DOHH2 (cell line): ENCODE data around the gene RUFY1.

Experiments
- H3F3A ChIP-seq: fragments of 200-600 bp; sonication (generic), shearing (Covaris generic); 2 replicates; pipeline ENCODE4 v1.6.0; 2016; ENCODE audit warnings: antibody characterized with exemption, mild to moderate bottlenecking; ENCODE audit not compliant: control insufficient read depth, insufficient read depth
- H3K27ac ChIP-seq: fragments of 200-600 bp; sonication (generic); 2 replicates; pipeline ENCODE4 v1.5.1; 2014; ENCODE audit warnings: low read depth, mild to moderate bottlenecking, low read length, moderate library complexity
- H3K27me3 ChIP-seq: fragments of 200-600 bp; sonication (generic); 2 replicates; pipeline ENCODE4 v1.6.1; 2014; ENCODE audit warnings: mild to moderate bottlenecking, low read length, mixed read lengths; ENCODE audit not compliant: control insufficient read depth
- H3K36me3 ChIP-seq: fragments of 200-600 bp; sonication (generic); 2 replicates; pipeline ENCODE4 v1.6.1; 2014; ENCODE audit warnings: mild to moderate bottlenecking, low read length, moderate library complexity, mixed read lengths; ENCODE audit not compliant: control insufficient read depth
- H3K4me1 ChIP-seq: fragments of 200-600 bp; sonication (generic); 2 replicates; pipeline ENCODE4 v1.6.1; 2014; ENCODE audit warnings: mild to moderate bottlenecking, low read length, mixed read lengths; ENCODE audit not compliant: control insufficient read depth
- H3K4me2 ChIP-seq: fragments of 200-600 bp; sonication (generic); 2 replicates; pipeline ENCODE4 v1.6.0; 2014; ENCODE audit warnings: mild to moderate bottlenecking, low read length, moderate library complexity
- H3K4me3 ChIP-seq: fragments of 200-600 bp; sonication (generic); 2 replicates; pipeline ENCODE4 v1.5.1; 2014; ENCODE audit warnings: mild to moderate bottlenecking, low read length, mixed read lengths
- H3K79me2 ChIP-seq: fragments of 200-600 bp; sonication (generic); 2 replicates; pipeline ENCODE4 v1.6.1; 2014; ENCODE audit warnings: mild to moderate bottlenecking, low read length, mixed read lengths; ENCODE audit not compliant: control insufficient read depth
- H3K9me2 ChIP-seq: fragments of 200-600 bp; sonication (generic); replicated peaks from 2 replicates; pipeline ENCODE4 v1.6.1; 2014; ENCODE audit warnings: mild to moderate bottlenecking, low read length, mixed read lengths; ENCODE audit not compliant: control insufficient read depth
- H3K9me3 ChIP-seq: fragments of 200-600 bp; sonication (generic); 2 replicates; pipeline ENCODE4 v1.6.1; 2014; ENCODE audit warnings: antibody characterized with exemption, low read length, mixed read lengths; ENCODE audit not compliant: control insufficient read depth, insufficient read depth
- H4K20me1 ChIP-seq: fragments of 200-600 bp; sonication (generic); 2 replicates; pipeline ENCODE4 v1.6.0; 2014; ENCODE audit warnings: low read depth, mild to moderate bottlenecking, antibody characterized with exemption, low read length, moderate library complexity; ENCODE audit not compliant: control insufficient read depth, insufficient read depth
- EZH2phosphoT487 ChIP-seq: fragments of 200-600 bp; sonication (generic); IDR thresholded peaks from 2 replicates; pipeline ENCODE4 v1.6.1; 2017; ENCODE audit warnings: borderline replicate concordance, mild to moderate bottlenecking, antibody characterized with exemption, low read length, moderate library complexity, mixed read lengths
- TF ChIP-seq, protein P1 (sequence below): fragments of 200-600 bp; sonication (generic); IDR thresholded peaks from one replicate; pipeline ENCODE4 v1.5.1; 2014; ENCODE audit warnings: antibody characterized with exemption, mild to moderate bottlenecking, low read depth, low read length; ENCODE audit not compliant: poor library complexity, severe bottlenecking

Gene RUFY1

DNA sequence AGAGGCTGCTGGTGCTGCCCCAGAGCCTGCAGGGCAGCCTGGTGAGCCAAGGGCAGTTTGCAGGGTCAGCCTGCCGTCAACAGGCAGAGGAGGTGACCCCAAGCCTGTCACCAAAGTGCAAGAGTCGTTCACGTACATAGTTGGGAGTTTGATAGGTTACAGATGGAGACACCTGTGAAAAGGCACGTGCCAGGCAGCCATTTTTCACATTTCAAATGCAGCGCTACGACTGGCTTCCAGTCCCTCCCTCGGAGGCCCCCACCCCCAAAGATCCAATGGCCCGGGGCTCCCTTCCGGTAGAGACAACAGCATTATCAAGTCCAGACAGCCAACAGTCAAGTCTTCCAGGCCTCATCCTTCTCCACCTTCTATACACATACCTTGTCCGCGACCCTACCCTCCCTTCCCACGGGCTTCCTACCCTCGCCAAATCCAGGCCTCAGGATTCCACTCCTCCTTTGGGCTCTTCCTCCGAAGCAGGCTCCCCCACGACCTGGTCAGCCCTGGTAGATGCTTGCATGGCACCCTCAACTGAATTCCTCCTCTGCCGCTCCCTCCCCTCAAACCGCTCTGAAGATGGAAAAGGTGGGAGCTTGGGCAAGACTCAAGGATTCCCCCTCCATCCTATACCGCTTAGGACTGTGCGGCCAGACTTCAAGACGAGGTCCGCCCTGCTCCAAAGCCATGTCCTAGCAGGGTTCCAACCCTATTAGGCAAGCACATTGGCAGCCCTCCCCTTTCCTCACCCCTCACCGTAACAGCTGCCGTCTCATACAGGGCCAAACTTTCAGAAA is 60.0 kb downstream of the RUFY1 start:
- Histone ChIP-seq H3K4me3 (no peak overlapping the region), H3K4me2 (no peak overlapping the region), H3K27ac (no peak overlapping the region), H3K4me1 (no peaks in the 10 kb centered on the region), H3K79me2 (no peaks in the 10 kb centered on the region; the same call in 1 of the 2 replicates), H3K9me3 (no peaks in the 10 kb centered on the region), H3K36me3 (peaks cover 91% of the 10 kb centered on the region), H3K9me2 (no peaks in the 10 kb centered on the region), H4K20me1 (peaks cover 16% of the 10 kb centered on the region), H3K27me3 (no peaks in the 10 kb centered on the region), H3F3A (peaks cover 73% of the 10 kb centered on the region)
- no peak for TF ChIP-seq EZH2phosphoT487
- TF ChIP-seq, protein P1, sequence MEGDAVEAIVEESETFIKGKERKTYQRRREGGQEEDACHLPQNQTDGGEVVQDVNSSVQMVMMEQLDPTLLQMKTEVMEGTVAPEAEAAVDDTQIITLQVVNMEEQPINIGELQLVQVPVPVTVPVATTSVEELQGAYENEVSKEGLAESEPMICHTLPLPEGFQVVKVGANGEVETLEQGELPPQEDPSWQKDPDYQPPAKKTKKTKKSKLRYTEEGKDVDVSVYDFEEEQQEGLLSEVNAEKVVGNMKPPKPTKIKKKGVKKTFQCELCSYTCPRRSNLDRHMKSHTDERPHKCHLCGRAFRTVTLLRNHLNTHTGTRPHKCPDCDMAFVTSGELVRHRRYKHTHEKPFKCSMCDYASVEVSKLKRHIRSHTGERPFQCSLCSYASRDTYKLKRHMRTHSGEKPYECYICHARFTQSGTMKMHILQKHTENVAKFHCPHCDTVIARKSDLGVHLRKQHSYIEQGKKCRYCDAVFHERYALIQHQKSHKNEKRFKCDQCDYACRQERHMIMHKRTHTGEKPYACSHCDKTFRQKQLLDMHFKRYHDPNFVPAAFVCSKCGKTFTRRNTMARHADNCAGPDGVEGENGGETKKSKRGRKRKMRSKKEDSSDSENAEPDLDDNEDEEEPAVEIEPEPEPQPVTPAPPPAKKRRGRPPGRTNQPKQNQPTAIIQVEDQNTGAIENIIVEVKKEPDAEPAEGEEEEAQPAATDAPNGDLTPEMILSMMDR: no peak

GRCh38 chr5:179610903-179611265 is 60.5 kb downstream of the RUFY1 start:
- no peaks in the 10 kb centered on the region for H3K9me2 ChIP-seq
- no peak overlapping the region for H3K4me3 ChIP-seq
- peaks cover 91% of the 10 kb centered on the region for H3K36me3 ChIP-seq
- no peaks in the 10 kb centered on the region for H3K4me1 ChIP-seq
- H4K20me1 ChIP-seq: peaks cover 21% of the 10 kb centered on the region
- H3K27me3 ChIP-seq: no peaks in the 10 kb centered on the region
- peaks cover 3% of the 10 kb centered on the region; the same call in 1 of the 2 replicates for H3K79me2 ChIP-seq
- H3K27ac ChIP-seq: no peak overlapping the region
- no peak overlapping the region for H3K4me2 ChIP-seq
- peaks cover 78% of the 10 kb centered on the region for H3F3A ChIP-seq
- no peak for TF ChIP-seq EZH2phosphoT487
- TF ChIP-seq, protein P1: no peak
- H3K9me3 ChIP-seq: no peaks in the 10 kb centered on the region

DNA sequence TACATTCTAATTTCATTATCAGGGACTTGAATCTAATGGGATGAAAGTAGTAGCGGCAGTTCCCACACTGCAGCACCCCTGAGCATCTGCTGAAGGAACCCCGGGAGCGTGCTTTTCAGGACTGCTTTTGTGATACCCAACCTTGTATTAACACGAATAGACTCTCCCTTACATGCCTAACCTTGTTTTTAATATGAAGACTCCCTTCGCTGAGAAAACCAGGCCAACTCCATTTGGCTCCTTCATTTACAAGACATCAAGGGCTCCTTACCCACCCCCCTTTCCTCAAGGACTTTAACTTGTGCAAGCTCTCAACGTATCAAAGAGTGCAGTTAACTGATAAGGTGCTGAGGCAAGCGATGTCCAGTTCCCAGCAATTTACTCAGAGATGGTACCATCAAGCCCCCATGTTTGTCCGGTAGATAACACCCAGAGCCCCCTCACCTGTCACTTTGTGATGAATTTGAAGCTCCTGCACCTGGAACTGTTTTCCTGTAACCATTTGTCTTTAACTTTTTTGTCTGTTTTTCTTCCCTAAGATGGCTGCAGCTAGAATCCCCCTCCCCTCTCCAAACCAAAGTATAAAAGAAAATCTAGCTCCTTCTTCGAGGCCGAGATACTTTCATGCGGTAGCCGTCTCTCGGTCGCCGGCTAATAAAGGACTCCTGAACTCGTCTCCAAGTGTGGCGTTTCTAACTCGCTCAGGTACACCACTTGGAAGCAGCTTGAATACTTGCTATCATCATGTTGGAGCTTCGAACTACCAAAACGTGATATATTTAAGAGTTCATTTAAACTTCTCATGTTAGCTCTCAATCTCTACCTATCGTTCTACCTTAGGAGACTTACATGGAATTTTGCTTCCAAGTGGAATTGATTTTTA is 62.5 kb downstream of the RUFY1 start:
- Histone ChIP-seq H3K27ac (no peak overlapping the region), H3K4me2 (no peak overlapping the region), H4K20me1 (peaks cover 36% of the 10 kb centered on the region), H3K9me2 (no peaks in the 10 kb centered on the region), H3K4me1 (no peaks in the 10 kb centered on the region), H3K9me3 (no peaks in the 10 kb centered on the region), H3K79me2 (peaks cover 20% of the 10 kb centered on the region), H3K4me3 (no peak overlapping the region), H3K36me3 (peaks cover 91% of the 10 kb centered on the region), H3K27me3 (no peaks in the 10 kb centered on the region), H3F3A (peaks cover 92% of the 10 kb centered on the region)
- TF ChIP-seq, protein P1: no peak
- no peak for TF ChIP-seq EZH2phosphoT487
